Measurements from ENCODE around the gene PTPN22.

The PTPN22 gene

DNA sequence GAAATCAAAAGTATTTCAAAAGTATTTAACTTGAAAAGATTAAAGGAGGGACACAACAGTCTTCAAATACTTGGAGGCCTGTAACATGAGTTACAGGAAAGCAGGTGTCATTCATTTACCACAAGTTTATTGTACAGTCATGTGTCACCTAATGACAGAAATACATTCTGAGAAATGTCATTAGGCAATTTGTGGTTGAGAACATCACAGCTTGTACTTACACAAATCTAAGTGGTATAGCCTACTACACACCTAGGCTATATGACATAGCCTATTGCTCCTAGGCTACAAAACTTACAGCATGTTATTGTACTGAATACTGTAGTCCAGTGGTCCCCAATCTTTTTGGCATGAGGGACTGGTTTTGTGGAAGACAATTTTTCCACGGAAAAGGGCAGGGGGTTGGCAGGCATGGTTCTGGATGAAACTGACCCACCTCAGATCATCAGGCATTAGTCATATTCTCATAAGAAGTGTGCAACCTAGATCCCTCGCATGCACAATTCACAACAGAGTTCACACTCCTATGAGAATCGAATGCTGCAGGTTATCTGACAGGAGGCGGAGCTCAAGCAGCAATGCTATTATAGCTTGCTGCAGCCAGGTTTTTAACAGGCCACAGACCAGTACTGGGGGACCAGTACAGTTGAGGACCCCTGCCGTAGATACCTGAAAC lies 87.3 kb downstream of the PTPN22 start:
- H3K27me3 ChIP-seq (ENCODE audit: insufficient read depth, low read length, poor library complexity, severe bottlenecking): no peaks in the 10 kb centered on the region
- H4K20me1 ChIP-seq (ENCODE audit: insufficient read depth, low read length, poor library complexity, severe bottlenecking): peaks cover 56% of the 10 kb centered on the region
- H3F3A ChIP-seq (ENCODE audit: low read depth): peaks cover 10% of the 10 kb centered on the region; the same call in 1 of the 2 replicates
- peaks cover 90% of the 10 kb centered on the region for H3K79me2 ChIP-seq (ENCODE audit: insufficient read depth, low read length)
- TF ChIP-seq, protein P1, sequence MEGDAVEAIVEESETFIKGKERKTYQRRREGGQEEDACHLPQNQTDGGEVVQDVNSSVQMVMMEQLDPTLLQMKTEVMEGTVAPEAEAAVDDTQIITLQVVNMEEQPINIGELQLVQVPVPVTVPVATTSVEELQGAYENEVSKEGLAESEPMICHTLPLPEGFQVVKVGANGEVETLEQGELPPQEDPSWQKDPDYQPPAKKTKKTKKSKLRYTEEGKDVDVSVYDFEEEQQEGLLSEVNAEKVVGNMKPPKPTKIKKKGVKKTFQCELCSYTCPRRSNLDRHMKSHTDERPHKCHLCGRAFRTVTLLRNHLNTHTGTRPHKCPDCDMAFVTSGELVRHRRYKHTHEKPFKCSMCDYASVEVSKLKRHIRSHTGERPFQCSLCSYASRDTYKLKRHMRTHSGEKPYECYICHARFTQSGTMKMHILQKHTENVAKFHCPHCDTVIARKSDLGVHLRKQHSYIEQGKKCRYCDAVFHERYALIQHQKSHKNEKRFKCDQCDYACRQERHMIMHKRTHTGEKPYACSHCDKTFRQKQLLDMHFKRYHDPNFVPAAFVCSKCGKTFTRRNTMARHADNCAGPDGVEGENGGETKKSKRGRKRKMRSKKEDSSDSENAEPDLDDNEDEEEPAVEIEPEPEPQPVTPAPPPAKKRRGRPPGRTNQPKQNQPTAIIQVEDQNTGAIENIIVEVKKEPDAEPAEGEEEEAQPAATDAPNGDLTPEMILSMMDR (conservative IDR thresholded peaks at IDR 0.05; ENCODE audit: low read length): no peak
- TF ChIP-seq EZH2phosphoT487 (IDR thresholded peaks at IDR 0.05; ENCODE audit: borderline replicate concordance): no peak
- H3K9ac ChIP-seq (ENCODE audit: low read depth, low read length, poor library complexity, severe bottlenecking): peak overlapping the region; percentile 13
- no peak overlapping the region for H2AFZ ChIP-seq (ENCODE audit: low read length)
- peaks cover 4% of the 10 kb centered on the region; the same call in 1 of the 2 replicates for H3K36me3 ChIP-seq (ENCODE audit: insufficient read depth, low read length)
- H3K9me2 ChIP-seq (replicated peaks; ENCODE audit: low read depth, low read length): no peaks in the 10 kb centered on the region
- H3K4me2 ChIP-seq (ENCODE audit: low read depth, low read length, poor library complexity, severe bottlenecking): peak overlapping the region; percentile 80
- no peaks in the 10 kb centered on the region for H3K9me3 ChIP-seq (ENCODE audit: insufficient read depth, low read depth, low read length)
- H3K4me3 ChIP-seq (ENCODE audit: low read length, poor library complexity, severe bottlenecking): peak overlapping the region; percentile 61
- peaks cover 54% of the 10 kb centered on the region for H3K4me1 ChIP-seq (ENCODE audit: insufficient read depth, low read length, poor library complexity, severe bottlenecking)

DNA sequence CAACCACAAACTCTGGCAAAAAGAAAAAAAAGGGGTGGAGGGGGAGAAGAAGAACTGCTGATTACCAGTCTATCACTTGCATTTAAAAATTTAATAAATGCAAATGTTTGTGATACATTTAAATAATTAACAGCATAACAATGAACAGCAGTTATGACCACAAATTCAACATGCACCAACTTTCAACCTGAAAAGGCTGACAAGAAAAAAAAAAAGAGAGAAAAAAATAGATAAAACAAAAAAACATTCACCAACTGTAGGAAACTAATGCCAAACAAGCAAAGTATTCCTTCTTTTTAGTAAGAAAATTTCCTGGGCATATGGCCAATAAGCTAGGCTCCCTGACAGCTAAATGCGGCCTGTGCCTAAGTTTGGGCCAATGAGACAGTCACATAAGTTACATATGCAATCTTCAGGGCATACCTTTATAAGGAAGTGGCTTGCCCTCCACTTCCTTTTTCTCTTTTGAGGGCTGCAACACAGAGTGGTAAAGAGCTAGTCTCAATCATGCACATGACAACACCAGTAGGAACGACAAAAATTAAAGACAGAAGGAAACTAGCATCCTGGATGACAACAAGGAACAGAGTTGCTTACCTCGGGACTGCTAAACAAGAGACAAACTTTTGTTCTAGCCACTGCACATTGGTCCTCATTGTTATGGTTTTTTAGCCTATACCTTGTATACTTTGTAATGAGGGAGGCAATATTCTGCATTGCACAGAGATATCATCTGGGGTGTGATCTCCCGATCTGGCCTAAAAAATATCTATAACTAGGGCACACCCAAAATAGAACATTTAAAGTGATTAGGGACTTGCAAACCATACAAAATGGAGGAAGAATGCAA lies 88.0 kb downstream of the PTPN22 start:
- TF ChIP-seq, protein P1 (conservative IDR thresholded peaks at IDR 0.05; ENCODE audit: low read length): no peak
- no peak for TF ChIP-seq EZH2phosphoT487 (IDR thresholded peaks at IDR 0.05; ENCODE audit: borderline replicate concordance)
- H3K9ac ChIP-seq (ENCODE audit: low read depth, low read length, poor library complexity, severe bottlenecking): peak overlapping the region; percentile 13

DNA sequence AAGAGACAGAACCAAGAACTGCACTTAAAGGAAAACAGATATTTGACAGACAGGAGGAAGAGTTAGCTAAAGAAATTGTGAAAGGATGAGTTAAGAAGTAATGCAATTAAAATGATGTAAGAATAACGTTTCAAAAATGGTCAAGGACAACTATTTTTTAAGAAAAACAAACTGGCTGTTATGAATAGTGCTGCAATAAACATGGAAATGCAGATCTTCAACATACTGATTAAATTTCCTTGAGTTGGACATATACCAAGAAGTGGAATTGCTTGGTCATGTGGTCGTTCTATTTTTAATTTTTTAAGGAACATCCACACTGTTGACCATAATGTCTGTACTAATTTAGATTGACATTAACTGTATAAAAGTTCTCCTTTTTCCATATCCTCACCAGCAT lies 89.1 kb downstream of the PTPN22 start:
- Histone ChIP-seq H2AFZ (ENCODE audit: low read length) (no peak overlapping the region), H3K9ac (ENCODE audit: low read depth, low read length, poor library complexity, severe bottlenecking) (no peak overlapping the region), H3K36me3 (ENCODE audit: insufficient read depth, low read length) (peaks cover 7% of the 10 kb centered on the region; the same call in 1 of the 2 replicates), H3F3A (ENCODE audit: low read depth) (peaks cover 10% of the 10 kb centered on the region; the same call in 1 of the 2 replicates), H3K9me3 (ENCODE audit: insufficient read depth, low read depth, low read length) (no peaks in the 10 kb centered on the region), H3K27me3 (ENCODE audit: insufficient read depth, low read length, poor library complexity, severe bottlenecking) (no peaks in the 10 kb centered on the region), H3K79me2 (ENCODE audit: insufficient read depth, low read length) (peaks cover 88% of the 10 kb centered on the region), H4K20me1 (ENCODE audit: insufficient read depth, low read length, poor library complexity, severe bottlenecking) (peaks cover 63% of the 10 kb centered on the region), H3K4me1 (ENCODE audit: insufficient read depth, low read length, poor library complexity, severe bottlenecking) (peaks cover 54% of the 10 kb centered on the region), H3K9me2 (replicated peaks; ENCODE audit: low read depth, low read length) (no peaks in the 10 kb centered on the region), H3K4me2 (ENCODE audit: low read depth, low read length, poor library complexity, severe bottlenecking) (no peak overlapping the region), H3K4me3 (ENCODE audit: low read length, poor library complexity, severe bottlenecking) (no peak overlapping the region)
- TF ChIP-seq, protein P1 (conservative IDR thresholded peaks at IDR 0.05; ENCODE audit: low read length): no peak
- TF ChIP-seq EZH2phosphoT487 (IDR thresholded peaks at IDR 0.05; ENCODE audit: borderline replicate concordance): no peak

More for the DNA sequence above, 88.0 kb downstream of the PTPN22 start:
- Histone ChIP-seq H3K36me3 (ENCODE audit: insufficient read depth, low read length) (peaks cover 3% of the 10 kb centered on the region; the same call in 1 of the 2 replicates), H3F3A (ENCODE audit: low read depth) (peaks cover 10% of the 10 kb centered on the region; the same call in 1 of the 2 replicates), H3K4me2 (ENCODE audit: low read depth, low read length, poor library complexity, severe bottlenecking) (peak overlapping the region; percentile 80), H3K9me2 (replicated peaks; ENCODE audit: low read depth, low read length) (no peaks in the 10 kb centered on the region), H4K20me1 (ENCODE audit: insufficient read depth, low read length, poor library complexity, severe bottlenecking) (peaks cover 63% of the 10 kb centered on the region), H3K4me1 (ENCODE audit: insufficient read depth, low read length, poor library complexity, severe bottlenecking) (peaks cover 54% of the 10 kb centered on the region), H3K79me2 (ENCODE audit: insufficient read depth, low read length) (peaks cover 90% of the 10 kb centered on the region), H3K27me3 (ENCODE audit: insufficient read depth, low read length, poor library complexity, severe bottlenecking) (no peaks in the 10 kb centered on the region), H3K9me3 (ENCODE audit: insufficient read depth, low read depth, low read length) (no peaks in the 10 kb centered on the region), H2AFZ (ENCODE audit: low read length) (no peak overlapping the region), H3K4me3 (ENCODE audit: low read length, poor library complexity, severe bottlenecking) (peak overlapping the region; percentile 61)
